ENCODE data around the gene C1QTNF9. TPM values are rescaled to one million over a fixed set of nuclear protein-coding genes. Genes with fewer than 3 reads are reported as not detected.

Gene C1QTNF9
- total and polyA plus RNA-seq, 8 donors, result 0.18 to 0.46 (median 0.26) TPM; not detected in 1

DNA sequence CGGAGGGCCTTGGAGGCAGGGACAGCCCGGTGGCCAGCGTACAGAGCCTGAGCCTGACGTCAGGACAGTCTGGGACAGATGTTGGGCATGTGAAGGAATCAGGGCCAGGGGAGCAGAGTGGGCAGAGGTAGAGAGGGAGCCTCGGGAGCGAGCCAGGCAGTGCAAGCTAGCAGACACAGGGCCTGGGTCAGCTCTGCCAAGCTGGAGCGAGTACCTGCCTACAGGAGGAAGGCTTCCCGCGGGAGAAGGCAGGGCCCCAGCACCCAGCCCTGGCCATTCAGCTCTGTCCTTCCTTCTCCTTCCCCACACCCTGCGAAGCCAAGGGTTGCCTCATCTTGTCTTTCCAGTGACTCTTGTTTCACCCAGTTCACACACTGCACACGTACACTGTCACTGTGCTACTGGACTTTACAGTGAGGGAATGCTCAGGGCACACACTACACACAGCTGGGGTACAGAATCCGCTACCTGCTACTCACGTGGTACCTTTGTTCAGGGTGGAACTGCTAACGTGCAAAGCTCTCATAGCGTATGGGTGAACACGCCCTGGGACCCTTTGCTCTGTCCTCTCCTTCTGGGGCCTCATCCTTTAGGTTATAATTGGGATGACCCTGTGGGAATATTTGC is 9.8 kb upstream of the C1QTNF9 start:
- H3K9me3 ChIP-seq, result no peaks in the 10 kb centered on the region
- no peak overlapping the region for H3K27ac ChIP-seq
- TF ChIP-seq, protein P1, sequence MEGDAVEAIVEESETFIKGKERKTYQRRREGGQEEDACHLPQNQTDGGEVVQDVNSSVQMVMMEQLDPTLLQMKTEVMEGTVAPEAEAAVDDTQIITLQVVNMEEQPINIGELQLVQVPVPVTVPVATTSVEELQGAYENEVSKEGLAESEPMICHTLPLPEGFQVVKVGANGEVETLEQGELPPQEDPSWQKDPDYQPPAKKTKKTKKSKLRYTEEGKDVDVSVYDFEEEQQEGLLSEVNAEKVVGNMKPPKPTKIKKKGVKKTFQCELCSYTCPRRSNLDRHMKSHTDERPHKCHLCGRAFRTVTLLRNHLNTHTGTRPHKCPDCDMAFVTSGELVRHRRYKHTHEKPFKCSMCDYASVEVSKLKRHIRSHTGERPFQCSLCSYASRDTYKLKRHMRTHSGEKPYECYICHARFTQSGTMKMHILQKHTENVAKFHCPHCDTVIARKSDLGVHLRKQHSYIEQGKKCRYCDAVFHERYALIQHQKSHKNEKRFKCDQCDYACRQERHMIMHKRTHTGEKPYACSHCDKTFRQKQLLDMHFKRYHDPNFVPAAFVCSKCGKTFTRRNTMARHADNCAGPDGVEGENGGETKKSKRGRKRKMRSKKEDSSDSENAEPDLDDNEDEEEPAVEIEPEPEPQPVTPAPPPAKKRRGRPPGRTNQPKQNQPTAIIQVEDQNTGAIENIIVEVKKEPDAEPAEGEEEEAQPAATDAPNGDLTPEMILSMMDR (IDR thresholded peaks at IDR 0.05), result no peak
- no peak for ATAC-seq
- peaks cover 0 to 100% of the 10 kb centered on the region in 2 donors for H3K36me3 ChIP-seq
- no peaks in the 10 kb centered on the region for H3K4me1 ChIP-seq
- DNase-seq, result no peak
- no peak overlapping the region for H3K4me3 ChIP-seq
- intact Hi-C loops (cut with DNase I), result no loop called here
- H3K27me3 ChIP-seq, result no peaks in the 10 kb centered on the region

DNA sequence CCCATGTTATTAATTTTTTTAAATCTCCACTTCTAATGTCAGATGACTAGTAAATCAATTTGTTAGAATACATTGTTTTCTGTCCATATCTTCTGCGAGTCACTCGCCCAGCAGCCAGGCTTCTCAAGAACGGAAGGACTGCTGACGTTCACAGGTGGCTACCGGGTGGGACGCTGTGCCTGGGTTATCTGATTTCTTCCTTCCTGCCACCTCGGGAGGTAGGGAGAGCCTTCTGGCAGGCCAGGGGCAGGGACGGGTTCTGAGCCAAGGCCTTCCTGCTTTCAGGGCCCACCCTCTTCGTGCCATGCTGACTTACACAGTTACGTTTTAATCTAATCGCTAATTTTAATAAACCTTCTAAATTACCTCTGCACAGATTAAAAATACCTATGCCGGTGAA is 7.9 kb upstream of the C1QTNF9 start:
- DNase-seq, result no peak
- Histone ChIP-seq H3K36me3 (peaks cover 0 to 86% of the 10 kb centered on the region in 2 donors), H3K9me3 (no peaks in the 10 kb centered on the region), H3K27me3 (no peaks in the 10 kb centered on the region), H3K27ac (no peak overlapping the region), H3K4me3 (no peak overlapping the region), H3K4me1 (peaks cover 0 to 5% of the 10 kb centered on the region in 2 donors)
- no peak for ATAC-seq
- TF ChIP-seq, protein P1 (IDR thresholded peaks at IDR 0.05), result no peak
- intact Hi-C loops (cut with DNase I), result no loop called here

DNA sequence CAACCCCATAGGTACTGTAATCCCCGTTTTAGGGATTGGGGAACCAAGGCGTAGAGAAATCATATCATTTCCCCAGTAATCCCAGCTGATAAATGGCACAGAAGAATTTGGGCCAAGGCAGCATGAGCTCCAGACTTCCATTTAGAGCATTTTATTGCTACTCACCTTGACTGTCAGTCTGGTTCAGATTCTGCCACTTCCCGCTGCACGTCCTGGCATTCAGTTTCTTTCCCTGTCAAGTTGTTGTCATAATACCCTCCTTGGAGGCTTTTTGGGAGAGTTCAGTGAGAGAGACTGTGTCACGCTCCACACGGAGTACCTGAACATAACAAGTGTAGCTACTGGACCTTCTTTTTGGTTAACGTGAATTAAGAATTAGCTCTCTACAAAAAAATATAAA is 7.5 kb upstream of the C1QTNF9 start:
- H3K9me3 ChIP-seq, result no peaks in the 10 kb centered on the region
- peaks cover 0 to 82% of the 10 kb centered on the region in 2 donors for H3K36me3 ChIP-seq
- TF ChIP-seq, protein P1 (IDR thresholded peaks at IDR 0.05), result no peak
- no peak for DNase-seq
- H3K27me3 ChIP-seq, result no peaks in the 10 kb centered on the region
- H3K4me1 ChIP-seq, result peaks cover 0 to 10% of the 10 kb centered on the region in 2 donors
- no peak overlapping the region for H3K4me3 ChIP-seq
- intact Hi-C loops (cut with DNase I), result no loop called here
- no peak overlapping the region for H3K27ac ChIP-seq
- no peak for ATAC-seq

DNA sequence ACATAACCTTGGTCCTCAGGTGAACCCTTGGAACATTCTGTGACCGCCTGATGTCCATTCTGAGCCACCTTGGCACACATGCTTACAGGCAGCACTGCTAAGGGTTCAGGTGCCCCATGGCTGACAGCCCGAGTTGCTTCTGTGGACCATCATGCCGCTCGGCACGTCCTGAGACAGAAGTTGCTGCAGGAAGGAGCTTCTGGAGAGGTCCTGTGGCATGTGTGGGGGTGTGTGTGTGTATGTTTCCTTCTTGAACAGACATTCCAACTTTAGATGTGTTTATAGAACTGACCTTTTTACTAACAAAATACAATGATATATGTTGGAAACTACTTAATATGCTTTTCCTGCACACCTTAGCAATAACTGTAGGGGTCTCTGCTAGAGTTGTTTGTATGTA is 4.8 kb upstream of the C1QTNF9 start:
- H3K4me1 ChIP-seq, result peaks cover 0 to 12% of the 10 kb centered on the region in 2 donors
- ATAC-seq (no peak), DNase-seq (no peak)
- intact Hi-C loops (cut with DNase I), result no loop called here
- no peak overlapping the region for H3K4me3 ChIP-seq
- H3K27ac ChIP-seq, result no peak overlapping the region
- H3K36me3 ChIP-seq, result peaks cover 0 to 54% of the 10 kb centered on the region in 2 donors
- H3K27me3 ChIP-seq, result no peaks in the 10 kb centered on the region
- TF ChIP-seq, protein P1 (IDR thresholded peaks at IDR 0.05), result no peak
- H3K9me3 ChIP-seq, result no peaks in the 10 kb centered on the region

DNA sequence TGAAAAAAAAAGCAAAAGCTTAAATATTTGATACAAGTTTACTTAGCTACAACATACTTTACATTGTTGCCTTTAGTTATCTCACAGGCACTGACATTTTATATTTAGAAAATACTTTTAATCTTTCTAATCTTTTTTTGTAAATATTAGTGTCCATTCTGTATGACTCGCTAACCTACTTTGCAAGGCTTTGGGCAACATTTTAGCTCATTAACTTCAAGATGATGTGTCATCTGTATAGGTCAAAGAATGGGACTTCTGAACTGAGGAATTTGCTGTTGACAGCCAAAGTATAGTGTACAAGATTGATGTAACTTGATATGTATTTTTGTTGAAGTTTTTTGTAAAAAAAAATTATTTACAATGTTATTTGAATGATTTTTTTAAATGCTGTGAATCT is 2.7 kb upstream of the C1QTNF9 start:
- H3K36me3 ChIP-seq, result peaks cover 0 to 34% of the 10 kb centered on the region in 2 donors
- no peaks in the 10 kb centered on the region for H3K27me3 ChIP-seq
- intact Hi-C loops (cut with DNase I), result no loop called here
- H3K27ac ChIP-seq, result peak overlapping the region in 1 of 2 donors; percentile 40
- no peak overlapping the region for H3K4me3 ChIP-seq
- H3K4me1 ChIP-seq, result peaks cover 0 to 12% of the 10 kb centered on the region in 2 donors
- no peak for DNase-seq
- TF ChIP-seq, protein P1 (IDR thresholded peaks at IDR 0.05), result no peak
- ATAC-seq, result peak; percentile 44
- H3K9me3 ChIP-seq, result no peaks in the 10 kb centered on the region
